ENCODE results near the gene SLC25A51. TPM values are rescaled to one million over a fixed set of nuclear protein-coding genes. Genes with fewer than 3 reads are reported as not detected.

The SLC25A51 gene
- total and polyA plus RNA-seq, 2 experiments from 2014 or later = 5.3 to 22.0 TPM

- TF ChIP-seq REST (IDR thresholded peaks at IDR 0.05; ENCODE audit: unreplicated experiment) (no peak), ZNF114 (CRISPR knock-in tag; IDR thresholded peaks at IDR 0.05) (no peak), ZNF331 (CRISPR knock-in tag; IDR thresholded peaks at IDR 0.05; ENCODE audit: low read depth) (no peak)
- TF ChIP-seq, protein P1, sequence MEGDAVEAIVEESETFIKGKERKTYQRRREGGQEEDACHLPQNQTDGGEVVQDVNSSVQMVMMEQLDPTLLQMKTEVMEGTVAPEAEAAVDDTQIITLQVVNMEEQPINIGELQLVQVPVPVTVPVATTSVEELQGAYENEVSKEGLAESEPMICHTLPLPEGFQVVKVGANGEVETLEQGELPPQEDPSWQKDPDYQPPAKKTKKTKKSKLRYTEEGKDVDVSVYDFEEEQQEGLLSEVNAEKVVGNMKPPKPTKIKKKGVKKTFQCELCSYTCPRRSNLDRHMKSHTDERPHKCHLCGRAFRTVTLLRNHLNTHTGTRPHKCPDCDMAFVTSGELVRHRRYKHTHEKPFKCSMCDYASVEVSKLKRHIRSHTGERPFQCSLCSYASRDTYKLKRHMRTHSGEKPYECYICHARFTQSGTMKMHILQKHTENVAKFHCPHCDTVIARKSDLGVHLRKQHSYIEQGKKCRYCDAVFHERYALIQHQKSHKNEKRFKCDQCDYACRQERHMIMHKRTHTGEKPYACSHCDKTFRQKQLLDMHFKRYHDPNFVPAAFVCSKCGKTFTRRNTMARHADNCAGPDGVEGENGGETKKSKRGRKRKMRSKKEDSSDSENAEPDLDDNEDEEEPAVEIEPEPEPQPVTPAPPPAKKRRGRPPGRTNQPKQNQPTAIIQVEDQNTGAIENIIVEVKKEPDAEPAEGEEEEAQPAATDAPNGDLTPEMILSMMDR (conservative IDR thresholded peaks at IDR 0.05; ENCODE audit: low read depth in 2 of 2) = no peak
- TF ChIP-seq, protein P2, sequence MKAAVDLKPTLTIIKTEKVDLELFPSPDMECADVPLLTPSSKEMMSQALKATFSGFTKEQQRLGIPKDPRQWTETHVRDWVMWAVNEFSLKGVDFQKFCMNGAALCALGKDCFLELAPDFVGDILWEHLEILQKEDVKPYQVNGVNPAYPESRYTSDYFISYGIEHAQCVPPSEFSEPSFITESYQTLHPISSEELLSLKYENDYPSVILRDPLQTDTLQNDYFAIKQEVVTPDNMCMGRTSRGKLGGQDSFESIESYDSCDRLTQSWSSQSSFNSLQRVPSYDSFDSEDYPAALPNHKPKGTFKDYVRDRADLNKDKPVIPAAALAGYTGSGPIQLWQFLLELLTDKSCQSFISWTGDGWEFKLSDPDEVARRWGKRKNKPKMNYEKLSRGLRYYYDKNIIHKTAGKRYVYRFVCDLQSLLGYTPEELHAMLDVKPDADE (IDR thresholded peaks at IDR 0.05) = no peak
Measured at GRCh38 chr9:37919246-37919955, 15.5 kb upstream of the SLC25A51 start (continued).

DNA sequence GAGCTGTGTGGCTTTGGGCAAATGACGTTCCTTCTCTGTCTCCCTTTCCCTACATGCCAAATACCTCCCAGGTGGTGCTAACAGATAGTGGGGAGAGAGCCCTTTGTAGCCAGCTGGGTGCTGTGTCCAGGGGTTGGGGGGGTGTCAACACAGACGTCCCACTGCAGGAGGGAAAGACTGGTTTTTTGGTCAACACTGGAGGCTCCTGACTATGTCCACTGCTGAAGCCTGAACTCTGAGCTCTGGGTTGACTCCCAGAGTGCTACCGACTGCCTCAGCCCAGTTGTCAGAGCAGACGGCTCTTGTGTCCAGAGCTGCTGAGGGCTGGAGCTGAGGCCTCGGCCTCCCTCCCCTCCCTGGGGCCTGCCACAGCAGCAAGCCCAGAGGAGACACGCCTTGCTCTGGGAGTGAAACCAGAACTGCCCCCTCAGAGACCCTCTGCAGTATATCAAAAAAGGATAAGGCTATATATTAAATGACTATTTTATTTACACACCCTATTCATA is 14.8 kb upstream of the SLC25A51 start:
- ATAC-seq (no peak), DNase-seq (ENCODE audit: low spot score) (no peak)
- Histone ChIP-seq H3K27ac (ENCODE audit: low read depth) (no peak overlapping the region), H3K4me3 (no peak overlapping the region), H3K79me2 (replicated peaks; ENCODE audit: insufficient read depth) (no peaks in the 10 kb centered on the region), H3F3A (replicated peaks; ENCODE audit: low read depth) (no peaks in the 10 kb centered on the region), H3K36me3 (ENCODE audit: insufficient read depth) (no peaks in the 10 kb centered on the region), H3K4me2 (no peak overlapping the region), H4K20me1 (replicated peaks; ENCODE audit: insufficient read depth) (no peaks in the 10 kb centered on the region), H3K27me3 (ENCODE audit: insufficient read depth) (no peaks in the 10 kb centered on the region), H2AFZ (no peak overlapping the region), H3K9me2 (ENCODE audit: insufficient read depth) (no peaks in the 10 kb centered on the region), H3K4me1 (ENCODE audit: insufficient read depth) (peaks cover 3% of the 10 kb centered on the region)
- Mint-ChIP-seq H3K36me3 (ENCODE audit: low read depth) (no peaks in the 10 kb centered on the region; the same call in 2 of the 3 replicates), H3K4me1 (peaks cover 41% of the 10 kb centered on the region), H3K27ac (no peak overlapping the region), H3K9me3 (no peaks in the 10 kb centered on the region), H3K27me3 (ENCODE audit: insufficient read depth, low read depth, poor library complexity) (peaks cover 7% of the 10 kb centered on the region), H3K4me3 (no peak overlapping the region)
- no peak for TF ChIP-seq EZH2phosphoT487 (IDR thresholded peaks at IDR 0.05; ENCODE audit: unreplicated experiment)

Data from GM23338 (cell line).